ENCODE data around the gene NFKB1. TPM values are rescaled to one million over a fixed set of nuclear protein-coding genes. Genes with fewer than 3 reads are reported as not detected.

NFKB1 gene
- total RNA-seq, 4 donors from 2014 or later: 20.0 to 27.2 (median 22.7) TPM

DNA sequence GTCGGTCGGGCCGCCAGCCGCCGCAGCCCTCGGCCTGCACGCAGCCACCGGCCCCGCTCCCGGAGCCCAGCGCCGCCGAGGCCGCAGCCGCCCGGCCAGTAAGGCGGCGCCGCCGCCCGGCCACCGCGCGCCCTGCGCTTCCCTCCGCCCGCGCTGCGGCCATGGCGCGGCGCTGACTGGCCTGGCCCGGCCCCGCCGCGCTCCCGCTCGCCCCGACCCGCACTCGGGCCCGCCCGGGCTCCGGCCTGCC is 213 bp downstream of the NFKB1 start:
- in situ Hi-C loops (cut with MboI; ENCODE audit: low sequenced_read_pairs in 4 of 4) (no loop called here), intact Hi-C loops (cut with DNase I; ENCODE audit: low total_unique reads) (loop anchor here (2.0 to 10.0 kb wide), 7 partner anchors 51 to 596 kb away; partner anchors contain the start of genes BDH2, CISD2 and UBE2D3)
- no peaks in the 10 kb centered on the region for H3K9me3 ChIP-seq
- peak overlapping the region; percentile 71 to 98 (median 88) for H3K4me3 ChIP-seq
- H3K4me1 ChIP-seq: peaks cover 42 to 43% of the 10 kb centered on the region in 2 donors
- peak overlapping the region; percentile 97 to 99 (median 98) for H3K27ac ChIP-seq
- no peak for TF ChIP-seq POLR2A (IDR thresholded peaks at IDR 0.05)
- TF ChIP-seq, protein P1, sequence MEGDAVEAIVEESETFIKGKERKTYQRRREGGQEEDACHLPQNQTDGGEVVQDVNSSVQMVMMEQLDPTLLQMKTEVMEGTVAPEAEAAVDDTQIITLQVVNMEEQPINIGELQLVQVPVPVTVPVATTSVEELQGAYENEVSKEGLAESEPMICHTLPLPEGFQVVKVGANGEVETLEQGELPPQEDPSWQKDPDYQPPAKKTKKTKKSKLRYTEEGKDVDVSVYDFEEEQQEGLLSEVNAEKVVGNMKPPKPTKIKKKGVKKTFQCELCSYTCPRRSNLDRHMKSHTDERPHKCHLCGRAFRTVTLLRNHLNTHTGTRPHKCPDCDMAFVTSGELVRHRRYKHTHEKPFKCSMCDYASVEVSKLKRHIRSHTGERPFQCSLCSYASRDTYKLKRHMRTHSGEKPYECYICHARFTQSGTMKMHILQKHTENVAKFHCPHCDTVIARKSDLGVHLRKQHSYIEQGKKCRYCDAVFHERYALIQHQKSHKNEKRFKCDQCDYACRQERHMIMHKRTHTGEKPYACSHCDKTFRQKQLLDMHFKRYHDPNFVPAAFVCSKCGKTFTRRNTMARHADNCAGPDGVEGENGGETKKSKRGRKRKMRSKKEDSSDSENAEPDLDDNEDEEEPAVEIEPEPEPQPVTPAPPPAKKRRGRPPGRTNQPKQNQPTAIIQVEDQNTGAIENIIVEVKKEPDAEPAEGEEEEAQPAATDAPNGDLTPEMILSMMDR (IDR thresholded peaks at IDR 0.05 in 4 of 5, conservative IDR thresholded peaks at IDR 0.05 in 1 of 5): no peak
- H3K27me3 ChIP-seq: no peaks in the 10 kb centered on the region
- no peaks in the 10 kb centered on the region for H3K36me3 ChIP-seq
- peak; percentile 66 to 71 for ATAC-seq
- no peak for DNase-seq

DNA sequence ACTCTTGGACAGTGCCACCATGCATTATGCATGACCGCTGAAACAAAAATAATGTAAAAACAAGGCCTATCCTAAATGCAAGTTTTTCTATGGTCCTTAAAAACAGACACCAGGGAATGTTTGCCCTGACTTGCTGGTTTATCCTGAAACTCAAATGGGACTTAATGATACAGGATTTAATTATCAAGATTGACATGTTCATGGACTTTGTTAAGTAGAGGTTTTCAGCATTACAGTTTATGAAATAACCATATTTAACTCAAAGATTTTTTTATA is 1.3 kb downstream of the NFKB1 start:
- no peak for ATAC-seq
- Histone ChIP-seq H3K9me3 (no peaks in the 10 kb centered on the region), H3K27ac (peak overlapping the region; percentile 97 to 99 (median 98)), H3K27me3 (no peaks in the 10 kb centered on the region), H3K36me3 (no peaks in the 10 kb centered on the region), H3K4me1 (peaks cover 42 to 49% of the 10 kb centered on the region in 2 donors), H3K4me3 (peak overlapping the region; percentile 71 to 98 (median 88))
- TF ChIP-seq, protein P1 (IDR thresholded peaks at IDR 0.05 in 4 of 5, conservative IDR thresholded peaks at IDR 0.05 in 1 of 5): no peak
- TF ChIP-seq POLR2A (IDR thresholded peaks at IDR 0.05): no peak
- no peak for DNase-seq
- intact Hi-C loops (cut with DNase I; ENCODE audit: low total_unique reads) (loop anchor here (5.0 to 10.0 kb wide), 5 partner anchors 50 to 595 kb away; partner anchors contain the start of genes BDH2 and UBE2D3), in situ Hi-C loops (cut with MboI; ENCODE audit: low sequenced_read_pairs in 4 of 4) (no loop called here)

DNA sequence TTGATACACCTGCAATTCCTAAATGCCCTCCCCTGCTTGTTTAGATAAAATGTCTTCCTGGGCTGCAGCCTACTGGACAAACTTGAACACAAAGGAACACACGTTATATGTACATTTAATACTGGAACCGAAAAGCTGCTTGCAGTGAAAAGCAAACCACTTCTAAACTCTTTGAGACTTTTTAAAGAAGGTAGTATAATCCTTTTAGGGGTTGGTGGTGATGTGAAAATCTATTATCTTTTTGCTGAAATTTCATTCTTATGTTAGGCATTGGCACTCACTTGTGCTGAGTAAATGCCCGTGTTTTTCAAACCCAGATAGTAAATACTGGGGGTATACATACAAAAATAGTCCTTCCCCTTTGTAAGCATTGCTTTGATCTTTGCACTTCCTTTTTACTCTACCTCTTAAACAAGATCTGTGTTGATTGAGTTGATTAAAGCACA is 2.2 kb downstream of the NFKB1 start:
- H3K4me1 ChIP-seq: peaks cover 43 to 51% of the 10 kb centered on the region in 2 donors
- in situ Hi-C loops (cut with MboI; ENCODE audit: low sequenced_read_pairs in 4 of 4) (no loop called here), intact Hi-C loops (cut with DNase I; ENCODE audit: low total_unique reads) (loop anchor here (5.0 to 10.0 kb wide), 5 partner anchors 49 to 594 kb away; partner anchors contain the start of genes BDH2 and UBE2D3)
- no peaks in the 10 kb centered on the region for H3K27me3 ChIP-seq
- no peaks in the 10 kb centered on the region for H3K9me3 ChIP-seq
- TF ChIP-seq, protein P1 (IDR thresholded peaks at IDR 0.05 in 4 of 5, conservative IDR thresholded peaks at IDR 0.05 in 1 of 5): no peak
- no peak for TF ChIP-seq POLR2A (IDR thresholded peaks at IDR 0.05)
- H3K4me3 ChIP-seq: peak overlapping the region in 2 of 4 donors; percentile 71 to 98
- no peaks in the 10 kb centered on the region for H3K36me3 ChIP-seq
- H3K27ac ChIP-seq: peak overlapping the region in 3 of 4 donors; percentile 97 to 99 (median 98)
- DNase-seq (no peak), ATAC-seq (no peak)

DNA sequence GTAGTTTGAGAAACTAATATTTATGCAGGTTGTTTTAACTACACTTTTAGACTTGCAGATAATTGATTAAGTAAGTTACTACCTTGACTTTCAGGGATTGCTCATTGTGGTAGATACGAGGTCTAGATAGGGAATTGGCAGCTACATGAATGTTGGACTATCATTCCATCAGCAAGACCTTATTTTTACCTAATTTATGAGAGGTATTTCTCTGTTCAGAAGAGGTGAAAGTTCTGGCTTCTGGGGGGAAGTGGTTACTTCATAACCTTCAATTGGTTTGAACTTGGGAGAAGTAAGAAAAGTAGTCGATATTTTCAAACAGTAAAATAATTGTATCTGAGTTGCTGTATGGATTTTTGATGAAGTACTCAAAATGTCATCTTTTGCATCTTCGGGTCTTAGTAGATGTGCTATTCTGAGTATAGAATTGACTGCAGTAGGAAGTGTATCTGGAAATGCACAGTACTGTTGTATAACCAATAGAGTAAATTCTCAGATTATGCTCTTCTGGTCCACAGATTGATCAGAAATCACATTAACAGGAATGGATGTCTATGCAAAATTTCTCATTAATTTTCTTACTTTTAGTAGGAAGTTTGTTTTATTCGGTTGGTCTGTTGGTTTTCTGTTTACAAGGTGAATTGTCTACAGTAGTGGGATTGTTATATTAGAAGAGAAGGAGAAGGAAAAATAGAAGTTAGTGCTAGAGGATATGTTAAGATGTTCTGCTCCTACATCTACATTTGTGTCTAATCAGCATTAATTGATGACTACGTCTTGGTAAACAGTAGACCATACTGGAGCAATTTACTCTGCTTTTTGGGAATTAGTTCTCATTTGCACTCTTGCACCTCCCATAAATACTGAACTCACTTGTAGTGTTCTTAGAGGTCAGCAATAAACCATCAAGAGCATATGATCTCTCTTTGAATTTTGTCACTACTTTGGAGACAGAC is 3.0 kb downstream of the NFKB1 start:
- Histone ChIP-seq H3K27ac (peak overlapping the region in 1 of 4 donors; percentile 99), H3K27me3 (no peaks in the 10 kb centered on the region), H3K4me1 (peaks cover 51 to 57% of the 10 kb centered on the region in 2 donors), H3K4me3 (no peak overlapping the region), H3K9me3 (no peaks in the 10 kb centered on the region), H3K36me3 (no peaks in the 10 kb centered on the region)
- DNase-seq: no peak
- in situ Hi-C loops (cut with MboI; ENCODE audit: low sequenced_read_pairs in 4 of 4): no loop called here
- TF ChIP-seq, protein P1 (IDR thresholded peaks at IDR 0.05 in 4 of 5, conservative IDR thresholded peaks at IDR 0.05 in 1 of 5): no peak
- no peak for TF ChIP-seq POLR2A (IDR thresholded peaks at IDR 0.05)
- intact Hi-C loops (cut with DNase I; ENCODE audit: low total_unique reads): loop anchor here (5.0 to 10.0 kb wide), 5 partner anchors 48 to 593 kb away; partner anchors contain the start of genes BDH2 and UBE2D3
- ATAC-seq: no peak
